HG02981 (cell line): ENCODE results near the gene KRT4.

Experiments used
- ATAC-seq: cut with Tn5 transposase; IDR thresholded peaks from one replicate; pipeline ENCODE4 v1.9.1; 2021; ENCODE audit warnings: mild to moderate bottlenecking, moderate library complexity; ENCODE audit not compliant: unreplicated experiment

KRT4 gene

GRCh38 chr12:52794479-52795331 is 19.2 kb downstream of the KRT4 start:
- ATAC-seq, result no peak

GRCh38 chr12:52792185-52793029 is 21.5 kb downstream of the KRT4 start:
- no peak for ATAC-seq

GRCh38 chr12:52791271-52792184 is 22.4 kb downstream of the KRT4 start:
- no peak for ATAC-seq

GRCh38 chr12:52790427-52791270 is 23.3 kb downstream of the KRT4 start:
- no peak for ATAC-seq

GRCh38 chr12:52789637-52790426 is 24.1 kb downstream of the KRT4 start:
- ATAC-seq, result no peak

- no peak for ATAC-seq
These were observed 24.9 kb downstream of the KRT4 start for GRCh38 chr12:52788876-52789636.

- no peak for ATAC-seq
These were observed 25.6 kb downstream of the KRT4 start for GRCh38 chr12:52788192-52788875.

GRCh38 chr12:52787324-52788191 is 26.4 kb downstream of the KRT4 start:
- no peak for ATAC-seq

GRCh38 chr12:52784909-52785308 is 29.0 kb downstream of the KRT4 start:
- no peak for ATAC-seq

- ATAC-seq, result no peak
These were observed 30.2 kb downstream of the KRT4 start for GRCh38 chr12:52783563-52784316.

GRCh38 chr12:52782502-52782901 is 31.4 kb downstream of the KRT4 start:
- no peak for ATAC-seq

- no peak for ATAC-seq
These were observed 32.4 kb downstream of the KRT4 start for GRCh38 chr12:52781399-52782082.

- ATAC-seq, result no peak
These were observed 34.0 kb downstream of the KRT4 start for GRCh38 chr12:52779914-52780313.

GRCh38 chr12:52778833-52779232 is 35.1 kb downstream of the KRT4 start:
- ATAC-seq, result no peak

- no peak for ATAC-seq
These were observed 36.4 kb downstream of the KRT4 start for GRCh38 chr12:52777566-52777965.
